Measurements from ENCODE around the gene PUM1.
"Not testable (repeated sequence)": the region's sequence is repeated elsewhere in the genome, so short reads cannot be mapped to it uniquely, and the experiment has no call there.

The PUM1 gene

DNA sequence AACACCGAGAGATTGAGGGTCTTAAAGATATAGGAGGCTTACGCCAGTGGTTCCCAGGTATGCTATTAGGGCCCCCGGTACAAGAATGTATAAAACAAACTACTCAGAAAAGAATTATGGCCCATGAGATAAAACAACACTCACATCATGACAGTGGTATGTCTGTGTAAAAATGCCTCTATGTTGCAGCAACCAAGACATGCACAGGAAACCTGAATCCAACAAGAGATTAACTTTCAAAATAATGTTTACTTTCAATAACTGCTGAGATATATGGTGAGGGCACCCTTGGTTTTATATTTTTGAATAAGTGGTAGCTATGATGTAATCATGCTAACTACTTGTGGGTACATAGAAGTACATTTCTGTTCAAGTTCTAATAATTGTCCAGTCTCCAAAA, 74.9 kb downstream of the PUM1 start:
- DNase-seq: no peak

DNA sequence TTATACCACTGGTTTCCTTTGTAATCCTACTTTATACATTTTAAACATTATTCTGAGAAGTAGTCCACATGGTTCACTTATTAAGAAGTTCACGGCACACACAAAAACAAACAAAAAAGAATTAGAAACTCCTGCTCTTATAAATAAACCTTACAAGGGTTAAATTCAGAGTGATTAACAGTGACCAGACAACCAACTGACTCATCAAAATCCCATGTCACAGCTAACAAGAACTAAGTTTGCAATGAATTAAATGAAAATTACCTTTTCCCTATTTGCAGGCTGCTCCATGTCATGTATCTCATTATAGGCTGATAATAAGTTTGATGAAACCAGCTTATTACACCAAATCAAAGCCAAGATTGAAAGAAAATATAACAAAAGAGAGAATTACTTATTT, 77.5 kb downstream of the PUM1 start:
- no peak for DNase-seq

DNA sequence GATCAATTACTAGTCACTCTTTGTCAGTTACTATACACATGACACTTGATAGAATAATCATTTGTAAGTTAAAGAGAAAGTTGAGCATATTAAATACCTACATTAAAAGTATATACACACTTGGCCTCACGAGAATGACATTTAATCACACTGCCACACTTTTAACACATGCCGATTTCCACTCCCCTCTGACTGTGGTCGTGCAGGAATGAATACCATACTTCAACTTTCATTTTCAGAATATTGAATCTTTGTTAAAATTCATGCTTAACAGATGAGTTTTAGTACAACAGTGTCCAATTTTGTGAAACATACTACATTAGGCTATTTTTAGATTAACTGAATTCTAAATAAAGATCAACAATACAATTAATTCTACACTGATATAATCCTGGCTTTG, 78.8 kb downstream of the PUM1 start:
- DNase-seq: no peak

DNA sequence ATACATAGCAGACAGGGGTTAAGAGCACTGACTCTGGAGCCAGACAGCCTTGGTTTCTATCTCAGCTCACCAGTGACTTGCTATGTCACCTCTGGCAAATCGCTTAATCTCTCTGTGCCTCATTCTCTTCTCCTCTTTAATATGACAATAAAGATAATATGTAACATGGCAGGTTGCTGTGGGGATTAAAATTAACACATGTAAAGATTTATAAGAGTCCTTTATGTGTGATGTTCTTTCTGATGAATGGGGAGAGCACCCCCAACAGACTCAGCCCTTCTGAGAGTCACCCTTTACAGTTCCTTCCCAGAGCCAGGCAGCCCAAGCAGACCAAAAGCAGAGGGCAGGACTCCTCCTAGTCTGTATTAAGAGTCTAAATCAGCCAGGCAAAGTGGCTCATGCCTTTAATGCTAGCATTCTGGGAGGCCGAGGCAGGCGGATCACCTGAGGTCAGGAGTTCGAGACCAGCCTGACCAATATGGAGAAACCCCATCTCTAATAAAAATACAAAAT, 80.5 kb downstream of the PUM1 start:
- no peak for DNase-seq

DNA sequence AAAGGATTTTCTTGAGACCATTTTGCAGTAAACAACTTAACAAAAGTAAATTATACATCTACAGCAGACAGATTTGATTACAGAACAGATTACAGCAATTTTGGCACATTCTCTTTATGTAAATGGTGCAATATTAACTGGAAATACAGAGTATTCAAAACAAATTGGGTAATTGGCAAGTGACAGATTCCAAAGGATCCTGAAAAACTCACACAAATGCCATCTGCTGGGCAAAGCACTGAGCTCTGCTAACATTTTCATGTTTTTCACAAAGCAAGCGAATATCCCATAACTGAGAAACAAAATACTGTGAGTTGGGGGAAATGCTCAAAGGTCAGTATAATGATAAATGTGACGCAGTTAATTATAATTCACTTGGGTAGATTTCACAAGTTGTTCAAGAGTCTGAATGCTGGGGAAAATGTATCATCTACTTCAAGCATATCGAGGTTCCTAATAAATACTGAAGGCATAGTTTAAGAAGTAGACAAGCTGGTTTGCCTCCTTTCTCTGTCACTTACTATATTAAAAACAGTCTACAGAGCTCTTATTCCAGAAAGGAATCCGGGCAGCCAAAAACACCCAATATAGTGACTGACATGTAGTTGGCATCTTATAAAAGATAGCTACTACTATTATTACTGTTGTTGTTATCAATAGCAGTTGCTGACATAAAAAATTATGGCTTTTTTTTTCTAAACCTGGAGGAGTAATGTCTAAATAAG, 81.2 kb downstream of the PUM1 start:
- no peak for DNase-seq

DNA sequence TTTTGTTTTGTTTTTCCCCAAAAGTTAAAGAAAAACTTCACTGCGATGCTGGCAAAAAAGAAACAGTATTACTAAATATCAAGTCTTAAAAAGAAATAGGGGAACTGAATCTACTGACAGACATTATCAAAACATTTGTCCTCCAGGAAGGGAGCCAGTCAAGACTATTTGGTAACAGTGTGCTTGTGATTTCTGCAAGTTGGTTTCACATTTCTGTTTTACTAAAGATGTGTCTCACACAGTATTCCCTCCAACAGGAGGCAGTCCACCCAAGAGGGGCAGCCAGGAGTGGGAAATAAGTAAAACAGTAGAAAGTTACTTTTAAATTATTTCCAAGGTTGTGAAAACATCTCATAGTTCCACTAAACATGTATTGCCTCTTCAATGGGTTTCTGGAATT, 82.6 kb downstream of the PUM1 start:
- DNase-seq: no peak

DNA sequence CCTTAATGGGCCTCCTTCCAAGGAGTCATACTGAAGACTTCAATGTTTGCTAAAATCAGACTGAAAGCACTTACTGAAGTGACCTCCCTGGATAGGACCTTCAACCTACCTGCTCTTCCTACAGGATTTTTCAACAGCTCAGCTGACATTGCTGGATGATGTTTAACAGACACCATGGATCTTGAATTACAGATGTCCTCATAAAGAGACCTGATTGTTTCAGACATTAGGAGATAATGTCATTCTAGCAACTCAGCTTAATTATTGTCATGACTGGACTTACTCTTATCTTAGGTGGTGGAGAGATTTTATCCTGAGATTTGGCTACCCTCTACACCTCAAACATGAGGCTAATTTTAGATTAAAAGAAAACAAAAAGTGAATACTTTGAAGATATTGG, 83.1 kb downstream of the PUM1 start:
- DNase-seq: no peak

DNA sequence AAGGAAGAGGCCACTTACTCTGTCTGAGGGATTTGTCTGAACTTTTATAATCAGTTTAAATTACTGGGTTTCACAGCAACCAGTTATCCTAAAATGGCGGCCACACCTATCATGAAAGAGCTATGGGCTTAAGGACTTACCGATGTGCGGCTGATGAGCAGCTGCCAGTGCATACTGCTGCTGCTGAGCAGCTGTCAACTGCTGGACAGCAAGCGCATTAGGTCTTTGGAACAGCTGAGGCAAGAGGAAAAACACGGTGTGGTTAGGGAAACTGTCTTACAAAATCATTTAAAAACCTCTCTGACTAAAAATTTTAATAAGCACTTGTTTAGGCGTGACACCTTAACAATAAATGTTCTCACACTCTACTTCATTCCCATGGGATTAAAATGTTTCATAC, 84.3 kb downstream of the PUM1 start:
- no peak for DNase-seq

DNA sequence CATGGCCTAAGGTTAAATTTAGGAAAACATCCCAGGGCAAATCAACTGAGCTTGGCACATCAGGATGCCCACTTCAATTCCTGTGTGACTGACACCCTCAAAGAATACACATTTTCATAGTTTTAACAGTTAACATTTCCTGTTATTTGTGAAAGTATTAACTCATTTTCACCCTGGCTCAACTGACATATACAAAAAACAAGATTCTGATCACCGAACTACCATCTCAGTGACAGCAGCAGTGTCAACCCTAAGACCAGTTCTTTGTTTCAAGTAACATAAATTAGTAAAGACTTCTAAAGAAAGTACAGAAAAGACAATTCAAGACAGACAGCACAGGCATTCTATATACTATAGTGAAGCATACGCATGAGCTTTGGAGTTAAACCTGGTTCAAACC, 88.0 kb downstream of the PUM1 start:
- DNase-seq: no peak

DNA sequence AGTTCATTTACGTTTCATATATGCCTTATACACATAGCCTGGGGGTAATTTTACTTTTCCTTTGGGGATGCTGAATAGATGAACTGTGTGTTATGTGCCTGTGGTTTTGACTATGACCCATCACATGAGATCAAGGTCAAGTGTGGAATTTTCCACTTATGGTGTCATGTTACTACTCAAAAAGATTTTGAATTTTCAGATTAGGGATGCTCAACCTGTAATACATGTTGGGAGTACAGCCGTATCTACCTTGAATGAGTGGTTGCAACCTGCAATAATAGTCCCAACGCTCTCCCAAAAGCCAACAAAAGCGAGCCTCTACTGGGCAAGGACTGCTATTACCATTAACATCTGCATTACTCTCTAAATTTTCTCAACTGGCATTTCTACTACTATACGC, 88.4 kb downstream of the PUM1 start:
- DNase-seq: no peak

DNA sequence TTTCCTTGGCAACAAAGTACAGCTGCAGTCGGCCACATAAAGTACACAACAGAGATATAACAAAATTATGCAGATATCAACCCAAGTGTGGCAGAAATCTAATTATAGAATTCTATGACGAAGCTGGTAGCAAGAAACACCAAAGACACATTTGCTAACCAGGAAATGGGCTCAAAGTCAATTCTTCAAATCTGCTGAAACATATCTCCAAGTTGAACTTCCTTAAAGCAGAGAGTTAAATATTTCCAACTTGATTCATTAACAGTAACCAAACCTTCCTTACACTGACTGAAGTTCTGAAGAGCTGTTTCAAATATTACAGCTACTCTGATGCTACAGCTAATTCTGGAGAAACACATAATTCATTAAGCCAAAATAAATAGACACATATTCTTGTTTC, 89.4 kb downstream of the PUM1 start:
- no peak for DNase-seq

DNA sequence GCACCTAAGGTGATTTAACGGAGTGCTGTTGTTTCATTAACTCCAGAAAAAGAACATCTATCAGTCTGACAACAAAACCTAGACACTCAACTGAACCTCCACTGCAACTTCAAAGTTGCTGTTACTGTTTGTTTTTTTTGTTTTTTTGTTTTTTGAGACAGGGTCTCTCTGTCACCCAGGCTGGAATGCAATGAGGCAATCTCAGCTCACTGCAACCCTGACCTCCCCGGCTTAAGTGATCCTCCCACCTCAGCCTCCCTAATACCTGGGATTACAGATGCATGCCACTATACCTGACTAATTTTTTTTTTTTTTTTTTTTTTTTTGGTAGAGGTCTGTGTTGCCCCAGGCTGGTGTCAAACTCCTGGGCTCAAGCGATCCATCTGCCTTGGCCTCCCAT, 90.3 kb downstream of the PUM1 start:
- no peak for DNase-seq

DNA sequence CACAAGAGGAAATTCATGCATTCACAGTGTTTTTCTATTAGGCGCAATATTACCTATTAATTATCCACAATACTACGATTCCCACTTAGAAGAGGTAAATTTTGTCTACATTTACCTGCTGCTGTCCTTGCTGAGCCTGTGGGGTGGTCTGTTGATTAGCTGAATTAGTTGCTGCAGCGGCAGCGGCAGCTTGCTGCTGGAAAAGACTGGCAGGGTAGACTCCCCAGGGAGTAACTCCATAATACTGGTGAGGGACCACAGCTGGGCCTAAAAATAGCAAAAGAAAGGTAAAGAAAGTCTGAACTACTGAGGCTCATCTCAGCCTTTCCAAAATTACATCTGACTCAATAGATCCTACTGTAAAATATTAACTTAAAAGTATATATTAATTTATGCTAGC, 91.0 kb downstream of the PUM1 start:
- DNase-seq: no peak

DNA sequence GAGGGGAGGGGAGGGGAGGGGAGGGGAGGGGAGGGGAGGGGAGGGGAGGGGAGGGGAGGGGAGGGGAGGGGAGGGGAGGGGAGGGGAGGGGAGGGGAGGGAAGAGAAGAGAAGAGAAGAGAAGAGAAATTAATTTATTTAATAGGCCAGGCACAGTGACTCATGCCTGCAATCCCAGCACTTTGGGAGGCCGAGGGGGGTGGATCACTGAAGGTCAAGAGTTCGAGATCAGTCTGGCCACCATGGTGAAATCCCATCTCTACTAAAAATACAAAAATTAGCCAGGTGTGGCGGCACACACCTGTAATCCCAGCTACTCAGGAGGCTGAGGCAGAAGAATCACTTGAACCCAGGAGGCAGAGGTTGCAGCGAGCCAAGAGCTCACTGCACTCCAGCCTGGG, 93.2 kb downstream of the PUM1 start:
- DNase-seq: not testable (repeated sequence)

DNA sequence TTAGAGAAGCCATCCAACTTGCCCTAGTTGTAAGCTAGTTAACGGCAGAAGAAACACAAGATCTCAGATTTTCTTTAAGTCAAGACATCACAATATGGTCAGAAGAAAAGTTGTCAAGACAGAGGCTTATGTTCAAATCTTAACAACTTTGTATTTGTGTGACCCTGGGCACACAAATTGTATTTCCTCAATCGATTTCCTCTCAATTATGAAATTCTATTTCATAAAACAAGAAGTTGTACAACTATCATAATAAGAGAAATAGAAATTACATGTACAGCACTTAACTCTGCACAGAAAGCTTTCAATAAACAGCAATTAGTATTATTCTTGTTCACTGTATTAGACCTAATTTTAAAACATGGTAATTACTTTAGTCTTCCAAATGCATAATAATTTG, 94.0 kb downstream of the PUM1 start:
- no peak for DNase-seq

DNA sequence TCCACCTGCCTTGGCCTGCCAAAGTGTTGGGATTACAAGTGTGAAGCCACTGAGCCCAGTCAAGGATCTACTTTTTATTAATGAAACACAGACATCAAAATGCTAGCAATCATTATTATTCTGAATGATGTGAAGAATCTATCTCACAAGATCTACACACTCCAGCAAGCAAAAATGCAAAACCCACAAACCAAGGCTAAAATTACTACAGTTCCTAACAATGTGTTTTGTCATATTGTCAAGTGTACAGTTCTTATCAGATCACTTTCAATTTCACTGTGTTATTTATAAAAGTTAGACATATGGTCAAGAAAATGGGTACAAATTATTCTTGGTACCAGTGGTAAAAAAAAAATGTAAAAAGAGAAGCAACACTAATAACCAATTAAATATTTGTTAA, 95.6 kb downstream of the PUM1 start:
- DNase-seq: no peak

DNA sequence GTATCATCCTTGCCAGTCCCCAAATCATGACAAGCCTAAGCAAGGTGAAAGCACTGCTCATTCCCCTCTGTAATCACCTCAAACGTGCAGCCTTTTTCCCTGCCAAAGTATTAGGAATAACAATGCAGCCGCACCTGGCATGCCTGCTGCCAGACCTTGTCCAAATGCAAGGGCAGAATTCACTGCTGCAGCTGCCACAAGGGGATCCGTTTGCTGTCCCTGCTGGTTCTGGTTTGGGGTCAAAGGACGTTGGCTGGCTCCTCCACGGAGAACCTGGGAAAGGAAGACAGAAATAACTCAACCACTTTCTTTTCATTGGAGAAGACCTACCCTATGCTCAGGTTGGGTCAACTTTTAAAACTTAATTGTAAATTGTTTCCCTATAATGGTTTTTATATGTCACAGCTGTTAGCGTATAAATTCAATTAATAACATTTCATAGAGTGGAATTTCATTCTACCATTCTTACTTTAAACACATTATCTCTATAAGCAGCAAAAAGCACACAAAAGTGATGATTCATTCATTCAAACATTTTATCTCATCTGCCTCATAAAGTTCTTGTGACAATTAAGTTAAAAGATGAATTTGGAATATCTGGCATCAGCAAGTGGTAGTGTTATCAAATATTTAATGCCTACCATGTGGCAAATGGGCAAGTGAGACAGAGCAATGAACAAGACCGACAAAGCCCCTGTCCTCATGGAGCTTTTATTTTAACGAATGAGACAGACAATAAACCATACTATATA, 97.1 kb downstream of the PUM1 start:
- DNase-seq: no peak

DNA sequence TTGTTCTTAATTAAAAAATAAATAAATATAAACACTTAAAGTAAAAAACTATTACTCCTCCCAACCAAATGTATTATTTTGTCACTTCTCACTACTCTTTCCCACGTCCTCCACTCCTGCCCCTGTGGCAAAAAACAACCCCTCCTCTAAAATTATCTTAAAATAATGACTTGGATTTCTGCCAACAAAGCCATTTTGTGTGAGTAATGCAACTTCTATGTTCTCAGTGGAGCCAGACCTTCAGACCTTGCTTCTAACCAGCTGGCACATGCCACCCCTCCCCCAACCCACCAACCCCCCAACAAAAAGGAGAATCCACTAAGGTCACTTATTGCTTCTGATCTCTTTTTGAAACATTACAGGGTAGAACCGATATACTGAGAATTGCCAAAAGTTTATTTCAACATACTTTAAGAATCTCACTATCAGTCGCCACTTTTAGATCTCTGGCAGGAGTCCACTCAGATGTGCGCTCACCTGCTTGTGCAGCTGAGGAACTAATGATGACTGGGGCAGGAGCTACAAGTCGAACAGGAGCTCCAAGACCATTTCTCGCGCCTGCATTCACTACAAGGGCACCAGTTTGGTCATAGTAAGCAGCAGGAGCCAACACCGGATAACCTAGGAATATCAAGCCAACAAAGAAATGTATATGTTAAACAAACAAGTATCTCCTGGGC, 98.7 kb downstream of the PUM1 start:
- no peak for DNase-seq

DNA sequence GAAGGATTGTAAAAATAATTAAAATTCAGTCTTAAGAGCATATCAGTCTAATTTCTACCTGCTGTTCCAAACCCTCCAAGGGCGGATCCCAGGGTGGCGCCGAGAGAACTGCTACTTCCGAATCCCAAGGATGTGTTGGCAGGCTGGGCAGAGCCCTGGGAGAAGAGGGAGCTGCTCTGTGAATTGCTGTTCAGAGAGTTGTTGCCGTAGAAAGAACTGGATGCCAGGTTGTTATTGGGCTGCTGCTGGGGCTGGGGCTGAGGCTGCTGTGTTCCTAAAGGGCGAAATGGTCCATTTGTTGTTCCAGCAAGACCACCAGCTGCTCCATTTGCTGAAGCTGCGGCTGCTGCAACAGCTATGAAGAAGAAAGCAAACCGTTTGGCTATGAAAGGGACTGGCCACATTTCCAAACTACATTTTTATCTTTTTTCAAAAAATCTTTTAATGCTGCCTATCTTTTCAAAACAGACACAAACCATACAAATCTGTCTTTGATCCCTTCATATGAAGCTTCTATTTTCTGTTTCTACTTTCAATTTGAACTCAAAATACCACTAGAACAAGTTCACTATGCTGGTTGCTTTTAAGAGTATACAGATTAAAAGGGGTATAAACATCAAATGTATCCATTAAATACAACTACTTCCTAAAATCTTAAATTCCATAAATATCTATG, 99.5 kb downstream of the PUM1 start:
- DNase-seq: no peak

DNA sequence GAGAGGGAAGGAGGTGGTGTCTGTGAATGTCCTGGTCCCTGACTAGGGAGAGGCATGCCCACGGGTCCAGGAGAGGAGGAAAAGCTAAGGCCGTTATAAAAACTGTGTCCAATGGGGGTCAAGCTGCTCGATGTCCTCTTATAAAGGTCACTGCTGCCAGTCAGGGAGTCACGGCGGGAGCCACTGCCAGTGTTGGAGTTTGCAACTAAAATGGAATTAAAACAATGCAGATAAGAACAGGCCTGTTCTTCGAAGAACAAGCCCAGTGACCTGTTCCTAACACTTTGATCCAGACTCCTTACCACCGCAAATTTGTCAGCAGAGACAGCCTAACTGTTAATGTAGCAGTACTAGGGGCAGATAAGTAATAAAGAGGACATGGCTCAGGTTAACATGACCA, 100.8 kb downstream of the PUM1 start:
- DNase-seq: no peak

DNA sequence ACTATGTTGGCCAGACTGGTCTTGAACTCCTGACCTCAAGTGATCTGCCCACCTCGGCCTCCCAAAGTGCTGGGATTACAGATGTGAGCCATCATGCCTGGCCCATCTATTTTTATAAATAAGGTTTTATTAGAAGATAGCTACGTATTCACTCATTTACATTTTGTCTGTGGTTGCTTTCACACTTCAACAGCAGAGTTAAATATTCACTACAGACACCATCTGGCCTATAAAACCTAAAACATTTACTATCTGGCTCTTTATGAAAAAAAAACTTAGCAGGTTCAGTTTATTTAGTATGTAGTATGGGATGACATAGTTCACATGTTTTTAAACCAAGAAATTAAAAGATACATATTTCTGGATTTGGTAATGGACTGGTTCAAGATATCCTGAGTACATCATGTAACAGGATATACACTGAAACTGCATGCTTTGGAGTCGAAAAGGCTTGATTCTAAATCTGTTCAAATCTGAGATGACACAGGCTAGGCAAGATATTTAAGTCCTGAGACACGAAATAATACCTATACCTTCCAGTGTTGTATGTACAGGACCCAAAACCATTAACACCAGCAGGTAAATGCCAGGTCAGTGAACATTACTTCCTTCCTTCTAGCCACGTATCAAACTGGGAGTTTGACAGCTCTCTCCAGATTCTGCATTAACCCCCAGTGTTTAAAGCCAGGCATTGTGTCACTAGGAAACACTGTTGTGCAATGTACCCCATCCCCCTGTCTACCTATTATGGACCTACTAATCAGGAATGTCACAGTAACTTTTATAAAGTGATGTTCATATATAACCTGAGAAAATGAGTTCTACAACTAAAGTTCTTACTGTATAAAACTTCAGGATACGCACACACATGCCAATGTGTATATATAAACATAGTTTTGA, 102.7 kb downstream of the PUM1 start:
- no peak for DNase-seq

DNA sequence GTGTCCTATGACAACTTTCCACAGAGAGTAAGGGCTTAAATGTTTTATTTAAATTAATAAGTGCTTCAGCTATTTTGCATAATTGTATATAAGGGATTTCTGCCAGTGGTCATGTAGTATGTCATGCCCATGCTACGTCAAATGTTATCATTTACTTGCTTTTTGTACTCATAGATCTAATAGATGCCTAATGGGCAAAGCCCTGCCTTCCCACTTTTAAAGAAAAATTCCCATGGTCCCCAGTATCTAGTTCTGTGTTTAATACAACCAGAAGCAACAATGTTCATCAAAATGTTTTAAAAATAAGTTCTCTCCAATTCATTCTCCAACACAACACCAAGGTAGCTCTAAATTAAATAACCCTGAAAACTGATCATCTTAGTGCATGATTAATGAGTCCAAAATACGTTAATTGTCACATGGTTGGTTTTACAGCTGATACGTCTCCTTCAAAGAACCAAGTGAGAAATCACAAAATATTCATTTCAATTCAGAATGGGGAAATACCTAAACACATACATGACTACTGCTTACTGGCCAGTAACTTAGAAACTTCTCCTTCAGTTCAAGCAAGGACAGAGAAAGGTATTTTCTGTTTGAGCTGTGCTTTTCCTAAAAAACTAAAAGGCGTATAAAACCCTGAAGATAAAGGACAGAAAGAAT, 107.8 kb downstream of the PUM1 start:
- no peak for DNase-seq

All from T-helper 9 cell (primary cell).